Activated T-helper 1 cell treated with anti-CD3 and anti-CD28 coated beads, Interleukin-12 subunit alpha, Interleukin-12 subunit beta, Interleukin-2, Interleukin-4 antibody, amounts not matched to agents 30 ng/mL and 10 ng/mL and 1 ng/mL, durations not matched to agents 14 hours and 24 hours and 36 hours (primary cell): ENCODE results near the gene RNF180. TPM values are rescaled to one million over a fixed set of nuclear protein-coding genes. Genes with fewer than 3 reads are reported as not detected.
A peak's percentile ranks its signal among the peaks of the same experiment; 100 is the strongest.

Experiments
- DNase-seq: peaks from one replicate; pipeline ENCODE4 v3.0.0; 2021; ENCODE audit warnings: low spot score
- H3K27ac Mint-ChIP-seq: one replicate; pipeline ENCODE4 v1.8.0; 2021; ENCODE audit warnings: mild to moderate bottlenecking, mixed read lengths
- H3K27me3 Mint-ChIP-seq: one replicate; pipeline ENCODE4 v1.8.0; 2022; ENCODE audit warnings: mild to moderate bottlenecking, moderate library complexity, mixed read lengths; ENCODE audit not compliant: insufficient read depth
- H3K36me3 Mint-ChIP-seq: one replicate; pipeline ENCODE4 v1.8.0; 2021; ENCODE audit warnings: low read depth, mixed read lengths
- H3K4me1 Mint-ChIP-seq: one replicate; pipeline ENCODE4 v1.8.0; 2021; ENCODE audit warnings: low read depth, mixed read lengths
- H3K4me3 Mint-ChIP-seq: one replicate; pipeline ENCODE4 v1.8.0; 2021; ENCODE audit warnings: mild to moderate bottlenecking, moderate library complexity, mixed read lengths
- H3K9me3 Mint-ChIP-seq: one replicate; pipeline ENCODE4 v1.8.0; 2021; ENCODE audit warnings: mixed read lengths
- intact Hi-C: fragments of 100-400 bp; cut with micrococcal nuclease; formaldehyde crosslinking; loops from one replicate; pipeline ENCODE4 v1.15.1; 2024
- total RNA-seq: library from RNA; stranded (reverse); gene quantifications from 2 replicates; pipeline ENCODE4 v1.2.3, GENCODE V29; 2022

RNF180 gene
- not detected in 2 replicates for total RNA-seq

- Mint-ChIP-seq H3K36me3 (no peaks in the 10 kb centered on the region), H3K27me3 (peaks cover 27% of the 10 kb centered on the region), H3K27ac (no peak within 1 kb of the TSS), H3K9me3 (no peaks in the 10 kb centered on the region), H3K4me3 (peak within 1 kb of the TSS; percentile 19), H3K4me1 (no peaks in the 10 kb centered on the region)
- no peak for DNase-seq
- intact Hi-C loops: no loop called here
Measured at GRCh38 chr5:64165500-64166200, at the start of gene RNF180. Gene RNF180, plus strand, starts transcription at chr5:64165843. Its CDS starts 34,965 bp downstream, at chr5:64200808.

DNA sequence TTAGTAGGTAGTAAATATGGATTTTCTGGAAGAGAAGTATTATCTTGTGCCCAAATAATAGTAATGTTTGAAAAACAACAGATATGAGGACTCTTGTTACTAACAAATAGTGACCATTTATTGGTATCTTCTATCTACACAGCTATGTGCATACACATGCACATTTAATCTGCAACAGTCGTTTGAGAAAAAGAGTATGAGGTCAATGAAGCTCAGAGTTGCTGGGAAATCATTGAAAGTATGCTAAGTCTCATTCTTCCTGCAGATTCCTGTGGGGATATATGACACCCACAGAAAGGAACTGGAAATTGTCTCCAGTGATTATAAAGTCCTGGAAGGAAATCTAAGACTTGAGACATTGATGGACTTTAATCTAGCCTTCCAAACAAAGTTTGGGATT, 40.1 kb upstream of the RNF180 start:
- H3K27me3 Mint-ChIP-seq: no peaks in the 10 kb centered on the region
- H3K4me1 Mint-ChIP-seq: no peaks in the 10 kb centered on the region
- H3K27ac Mint-ChIP-seq: no peak overlapping the region
- DNase-seq: no peak
- H3K4me3 Mint-ChIP-seq: no peak overlapping the region
- no peaks in the 10 kb centered on the region for H3K9me3 Mint-ChIP-seq
- intact Hi-C loops: no loop called here
- H3K36me3 Mint-ChIP-seq: no peaks in the 10 kb centered on the region

DNA sequence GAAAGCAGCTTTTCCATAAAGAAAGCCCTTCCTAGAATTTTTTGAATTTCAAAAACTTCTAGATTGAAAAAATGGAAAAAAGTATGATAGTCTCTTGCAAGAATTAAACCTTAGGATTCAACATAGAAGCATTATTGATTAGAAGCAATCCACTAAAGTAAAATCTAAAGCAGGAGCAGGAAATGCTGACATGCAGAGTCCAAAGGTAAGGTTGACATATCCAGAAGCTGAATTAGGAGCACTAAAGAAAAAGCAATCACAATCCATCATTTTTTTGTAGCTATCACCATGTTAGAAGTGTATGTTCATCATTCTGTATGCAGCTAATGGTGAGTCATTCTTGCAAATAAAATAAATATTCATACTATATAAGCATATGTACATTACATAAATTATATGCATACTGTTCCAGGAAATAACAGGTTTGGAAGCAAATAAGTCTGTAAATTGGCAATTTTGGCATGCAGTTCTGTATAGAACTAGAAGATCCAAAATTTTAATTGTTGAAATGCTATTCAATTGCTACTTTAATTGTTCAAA, 39.4 kb upstream of the RNF180 start:
- no peaks in the 10 kb centered on the region for H3K9me3 Mint-ChIP-seq
- H3K27ac Mint-ChIP-seq: no peak overlapping the region
- H3K4me3 Mint-ChIP-seq: no peak overlapping the region
- no peaks in the 10 kb centered on the region for H3K4me1 Mint-ChIP-seq
- intact Hi-C loops: no loop called here
- no peak for DNase-seq
- H3K36me3 Mint-ChIP-seq: no peaks in the 10 kb centered on the region
- no peaks in the 10 kb centered on the region for H3K27me3 Mint-ChIP-seq

DNA sequence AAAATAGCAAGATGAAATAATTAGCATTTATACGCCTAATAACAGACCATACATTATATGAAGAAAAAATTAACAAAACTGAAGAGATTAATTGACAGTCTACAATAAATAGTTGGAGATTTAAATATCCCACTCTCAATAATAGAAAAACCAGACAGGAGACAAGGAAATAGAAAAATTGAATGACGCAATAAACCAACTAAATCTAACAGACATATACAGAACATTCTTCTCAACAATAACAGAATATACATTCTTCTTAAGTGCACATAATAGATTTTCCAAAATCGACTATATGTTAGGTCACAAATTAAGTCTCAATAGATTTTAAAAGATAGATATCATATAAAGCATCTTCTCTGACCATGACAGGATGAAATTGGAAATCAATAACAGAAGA, 25.6 kb upstream of the RNF180 start:
- no peaks in the 10 kb centered on the region for H3K9me3 Mint-ChIP-seq
- intact Hi-C loops: no loop called here
- no peak overlapping the region for H3K27ac Mint-ChIP-seq
- no peak for DNase-seq
- H3K4me1 Mint-ChIP-seq: no peaks in the 10 kb centered on the region
- no peak overlapping the region for H3K4me3 Mint-ChIP-seq
- no peaks in the 10 kb centered on the region for H3K27me3 Mint-ChIP-seq
- H3K36me3 Mint-ChIP-seq: no peaks in the 10 kb centered on the region

DNA sequence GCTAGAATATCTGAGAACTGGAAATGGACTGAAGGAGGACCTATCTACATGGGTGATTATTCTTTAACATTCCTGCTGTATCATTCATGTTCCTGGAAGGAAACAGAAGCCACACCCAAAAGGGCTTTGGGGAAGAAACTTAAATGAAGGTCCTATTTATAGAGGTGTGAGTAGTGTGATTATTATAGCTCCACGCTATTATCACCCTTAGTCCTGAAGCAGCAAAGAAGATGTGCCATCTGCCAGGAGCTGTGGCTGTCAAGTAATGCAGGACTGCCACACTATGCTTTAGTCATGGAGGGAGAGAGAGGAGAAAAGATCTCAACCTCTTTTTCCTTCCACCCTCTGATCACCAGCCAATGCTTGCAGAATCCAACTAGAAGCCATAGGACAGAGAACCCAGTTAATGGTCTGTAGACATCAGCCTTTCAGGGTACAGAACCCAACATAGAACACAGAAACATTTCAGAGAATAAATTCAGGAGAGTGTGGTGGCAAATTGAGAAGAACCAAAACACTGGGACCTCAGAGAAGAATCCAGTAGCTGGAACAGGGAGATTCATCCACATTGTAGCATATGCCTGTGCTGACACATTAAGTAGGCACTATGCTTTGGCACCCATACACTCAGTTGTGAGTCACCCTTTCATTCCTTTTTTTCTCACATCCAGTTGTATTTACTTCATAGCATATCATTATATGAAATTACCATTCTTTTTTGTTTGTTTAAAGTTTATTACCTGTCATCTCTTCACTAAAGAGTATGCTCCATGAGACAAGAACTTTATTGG, 21.0 kb upstream of the RNF180 start:
- DNase-seq: no peak
- Mint-ChIP-seq H3K27me3 (no peaks in the 10 kb centered on the region), H3K9me3 (no peaks in the 10 kb centered on the region), H3K4me1 (no peaks in the 10 kb centered on the region), H3K27ac (no peak overlapping the region), H3K4me3 (no peak overlapping the region), H3K36me3 (no peaks in the 10 kb centered on the region)
- intact Hi-C loops: no loop called here

GRCh38 chr5:64145216-64145895, 20.3 kb upstream of the RNF180 start:
- Mint-ChIP-seq H3K9me3 (no peaks in the 10 kb centered on the region), H3K27ac (no peak overlapping the region), H3K27me3 (no peaks in the 10 kb centered on the region), H3K36me3 (no peaks in the 10 kb centered on the region), H3K4me1 (no peaks in the 10 kb centered on the region), H3K4me3 (no peak overlapping the region)
- intact Hi-C loops: no loop called here
- DNase-seq: no peak

- intact Hi-C loops: no loop called here
Measured at GRCh38 chr5:64147379-64147778, 18.3 kb upstream of the RNF180 start.

GRCh38 chr5:64147849-64148441, 17.7 kb upstream of the RNF180 start:
- Mint-ChIP-seq H3K36me3 (no peaks in the 10 kb centered on the region), H3K4me3 (no peak overlapping the region), H3K27ac (no peak overlapping the region), H3K9me3 (no peaks in the 10 kb centered on the region), H3K27me3 (no peaks in the 10 kb centered on the region), H3K4me1 (no peaks in the 10 kb centered on the region)
- intact Hi-C loops: no loop called here
- DNase-seq: no peak

More at GRCh38 chr5:64147379-64147778, 18.3 kb upstream of the RNF180 start:
- Mint-ChIP-seq H3K27me3 (no peaks in the 10 kb centered on the region), H3K27ac (no peak overlapping the region), H3K36me3 (no peaks in the 10 kb centered on the region), H3K4me1 (no peaks in the 10 kb centered on the region), H3K9me3 (no peaks in the 10 kb centered on the region), H3K4me3 (no peak overlapping the region)
- no peak for DNase-seq

DNA sequence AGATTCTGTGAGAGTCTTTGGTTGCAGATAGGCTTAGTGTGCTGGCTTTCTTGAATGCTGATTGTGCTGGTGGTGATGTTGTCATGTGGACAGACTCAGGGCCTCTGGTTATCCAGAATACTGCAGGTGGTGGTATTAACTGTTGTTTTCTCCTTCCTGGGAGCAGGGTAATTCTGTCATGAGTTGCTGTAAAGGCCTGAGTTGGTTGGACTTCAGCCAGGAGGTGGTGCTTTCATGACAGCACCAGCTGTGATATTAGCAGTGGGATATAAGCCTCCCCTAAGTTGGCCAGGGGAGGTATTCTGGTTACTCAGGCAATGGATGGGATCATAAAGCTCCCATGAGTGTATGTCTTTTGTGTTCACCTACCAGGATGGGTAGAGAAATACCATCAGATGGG, 16.4 kb upstream of the RNF180 start:
- no peaks in the 10 kb centered on the region for H3K27me3 Mint-ChIP-seq
- no peak overlapping the region for H3K4me3 Mint-ChIP-seq
- no peak overlapping the region for H3K27ac Mint-ChIP-seq
- intact Hi-C loops: no loop called here
- H3K4me1 Mint-ChIP-seq: no peaks in the 10 kb centered on the region
- H3K9me3 Mint-ChIP-seq: no peaks in the 10 kb centered on the region
- no peak for DNase-seq
- H3K36me3 Mint-ChIP-seq: no peaks in the 10 kb centered on the region

- intact Hi-C loops: no loop called here
- Mint-ChIP-seq H3K36me3 (no peaks in the 10 kb centered on the region), H3K9me3 (no peaks in the 10 kb centered on the region), H3K4me3 (no peak overlapping the region), H3K27ac (no peak overlapping the region), H3K27me3 (no peaks in the 10 kb centered on the region), H3K4me1 (no peaks in the 10 kb centered on the region)
- no peak for DNase-seq
Measured at GRCh38 chr5:64149857-64150521, 15.7 kb upstream of the RNF180 start.

- no peaks in the 10 kb centered on the region for H3K27me3 Mint-ChIP-seq
- no peaks in the 10 kb centered on the region for H3K4me1 Mint-ChIP-seq
- no peaks in the 10 kb centered on the region for H3K36me3 Mint-ChIP-seq
- H3K9me3 Mint-ChIP-seq: no peaks in the 10 kb centered on the region
- no peak for DNase-seq
- H3K27ac Mint-ChIP-seq: no peak overlapping the region
- H3K4me3 Mint-ChIP-seq: no peak overlapping the region
- intact Hi-C loops: no loop called here
Measured at GRCh38 chr5:64156261-64156660, 9.4 kb upstream of the RNF180 start.

GRCh38 chr5:64158827-64159226, 6.8 kb upstream of the RNF180 start:
- no peak for DNase-seq
- Mint-ChIP-seq H3K27me3 (no peaks in the 10 kb centered on the region), H3K27ac (no peak overlapping the region), H3K4me1 (no peaks in the 10 kb centered on the region), H3K36me3 (no peaks in the 10 kb centered on the region), H3K9me3 (no peaks in the 10 kb centered on the region), H3K4me3 (no peak overlapping the region)
- intact Hi-C loops: no loop called here
